Panc1 (cell line): ENCODE measurements around the gene GPC6.

Experiments used
- TF ChIP-seq, protein P1 (sequence below): fragments of 450-650 bp; IDR thresholded peaks from 2 replicates; pipeline ENCODE4 v1.5.1; 2017; ENCODE audit warnings: mild to moderate bottlenecking
- TF ChIP-seq, protein P2 (sequence below), 2 experiments: IDR thresholded peaks; 2 replicates each; pipeline ENCODE4 v1.6.1; 2011 to 2012; ENCODE audit warnings: low read depth in 2 of 2, control low read depth in 1 of 2, low read length in 1 of 2, mild to moderate bottlenecking in 1 of 2, moderate library complexity in 1 of 2; ENCODE audit not compliant: insufficient read depth in 1 of 2

DNA sequence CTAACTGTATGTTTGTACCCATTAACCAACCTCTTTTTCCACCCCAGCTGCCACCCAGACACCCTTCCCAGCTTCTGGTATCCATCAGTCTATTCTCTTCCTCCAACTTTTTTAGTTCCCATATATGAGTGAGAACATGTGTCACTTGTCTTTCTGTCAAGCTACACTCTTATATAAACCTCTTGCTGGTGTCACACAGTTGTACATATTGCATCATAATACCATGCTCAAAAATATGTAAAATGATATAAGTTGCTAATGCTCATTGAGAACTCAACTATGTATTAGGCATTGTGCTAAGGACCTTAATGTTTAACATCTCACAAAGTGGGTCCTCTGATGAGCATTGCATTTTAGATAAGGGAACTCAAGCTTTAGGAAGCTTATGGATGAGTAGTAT, 395.4 kb downstream of the GPC6 start:
- TF ChIP-seq, protein P1, sequence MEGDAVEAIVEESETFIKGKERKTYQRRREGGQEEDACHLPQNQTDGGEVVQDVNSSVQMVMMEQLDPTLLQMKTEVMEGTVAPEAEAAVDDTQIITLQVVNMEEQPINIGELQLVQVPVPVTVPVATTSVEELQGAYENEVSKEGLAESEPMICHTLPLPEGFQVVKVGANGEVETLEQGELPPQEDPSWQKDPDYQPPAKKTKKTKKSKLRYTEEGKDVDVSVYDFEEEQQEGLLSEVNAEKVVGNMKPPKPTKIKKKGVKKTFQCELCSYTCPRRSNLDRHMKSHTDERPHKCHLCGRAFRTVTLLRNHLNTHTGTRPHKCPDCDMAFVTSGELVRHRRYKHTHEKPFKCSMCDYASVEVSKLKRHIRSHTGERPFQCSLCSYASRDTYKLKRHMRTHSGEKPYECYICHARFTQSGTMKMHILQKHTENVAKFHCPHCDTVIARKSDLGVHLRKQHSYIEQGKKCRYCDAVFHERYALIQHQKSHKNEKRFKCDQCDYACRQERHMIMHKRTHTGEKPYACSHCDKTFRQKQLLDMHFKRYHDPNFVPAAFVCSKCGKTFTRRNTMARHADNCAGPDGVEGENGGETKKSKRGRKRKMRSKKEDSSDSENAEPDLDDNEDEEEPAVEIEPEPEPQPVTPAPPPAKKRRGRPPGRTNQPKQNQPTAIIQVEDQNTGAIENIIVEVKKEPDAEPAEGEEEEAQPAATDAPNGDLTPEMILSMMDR: no peak
- TF ChIP-seq, protein P2, sequence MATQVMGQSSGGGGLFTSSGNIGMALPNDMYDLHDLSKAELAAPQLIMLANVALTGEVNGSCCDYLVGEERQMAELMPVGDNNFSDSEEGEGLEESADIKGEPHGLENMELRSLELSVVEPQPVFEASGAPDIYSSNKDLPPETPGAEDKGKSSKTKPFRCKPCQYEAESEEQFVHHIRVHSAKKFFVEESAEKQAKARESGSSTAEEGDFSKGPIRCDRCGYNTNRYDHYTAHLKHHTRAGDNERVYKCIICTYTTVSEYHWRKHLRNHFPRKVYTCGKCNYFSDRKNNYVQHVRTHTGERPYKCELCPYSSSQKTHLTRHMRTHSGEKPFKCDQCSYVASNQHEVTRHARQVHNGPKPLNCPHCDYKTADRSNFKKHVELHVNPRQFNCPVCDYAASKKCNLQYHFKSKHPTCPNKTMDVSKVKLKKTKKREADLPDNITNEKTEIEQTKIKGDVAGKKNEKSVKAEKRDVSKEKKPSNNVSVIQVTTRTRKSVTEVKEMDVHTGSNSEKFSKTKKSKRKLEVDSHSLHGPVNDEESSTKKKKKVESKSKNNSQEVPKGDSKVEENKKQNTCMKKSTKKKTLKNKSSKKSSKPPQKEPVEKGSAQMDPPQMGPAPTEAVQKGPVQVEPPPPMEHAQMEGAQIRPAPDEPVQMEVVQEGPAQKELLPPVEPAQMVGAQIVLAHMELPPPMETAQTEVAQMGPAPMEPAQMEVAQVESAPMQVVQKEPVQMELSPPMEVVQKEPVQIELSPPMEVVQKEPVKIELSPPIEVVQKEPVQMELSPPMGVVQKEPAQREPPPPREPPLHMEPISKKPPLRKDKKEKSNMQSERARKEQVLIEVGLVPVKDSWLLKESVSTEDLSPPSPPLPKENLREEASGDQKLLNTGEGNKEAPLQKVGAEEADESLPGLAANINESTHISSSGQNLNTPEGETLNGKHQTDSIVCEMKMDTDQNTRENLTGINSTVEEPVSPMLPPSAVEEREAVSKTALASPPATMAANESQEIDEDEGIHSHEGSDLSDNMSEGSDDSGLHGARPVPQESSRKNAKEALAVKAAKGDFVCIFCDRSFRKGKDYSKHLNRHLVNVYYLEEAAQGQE (IDR thresholded peaks at IDR 0.05; ENCODE audit: insufficient read depth in 1 of 2, low read depth in 2 of 2, low read length in 1 of 2): no peak
